GM21619 (cell line): Measurements from ENCODE around the gene MUC5B.

Experiments used
- ATAC-seq: cut with Tn5 transposase; IDR thresholded peaks from one replicate; pipeline ENCODE4 v1.9.1; 2021; ENCODE audit not compliant: unreplicated experiment

The MUC5B gene

DNA sequence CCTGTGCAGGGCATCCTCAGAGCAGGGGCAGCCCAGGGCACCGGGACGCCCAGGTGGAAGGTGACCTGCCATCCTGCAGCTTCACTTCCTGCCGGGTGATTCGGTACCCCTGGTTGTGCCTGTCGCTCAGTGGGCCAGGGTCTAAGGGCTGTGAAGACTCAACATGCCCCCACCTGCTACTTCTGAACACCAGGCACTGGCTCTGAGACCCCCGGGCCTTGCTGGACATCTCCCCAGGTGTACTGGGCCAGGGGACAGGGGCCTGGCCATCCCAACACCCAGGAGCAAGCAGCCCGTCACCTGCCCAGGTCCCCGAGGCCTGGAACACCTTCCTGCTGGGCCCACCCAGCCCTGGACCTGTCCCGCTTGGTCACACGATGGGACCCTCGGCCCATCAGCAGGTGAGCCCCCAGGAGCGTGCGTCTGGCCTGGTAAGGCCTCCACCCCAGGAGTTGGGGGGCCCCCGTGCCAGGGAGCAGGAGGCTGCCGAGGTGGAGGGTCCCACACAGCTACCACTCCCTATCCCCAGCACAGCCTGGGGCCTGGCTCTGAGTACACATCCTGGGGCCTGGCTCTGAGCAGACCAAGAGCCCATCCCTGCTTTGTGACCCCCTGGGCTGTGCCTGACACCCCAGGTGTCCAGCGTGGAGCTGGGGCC, 3.9 kb upstream of the MUC5B start:
- ATAC-seq, result no peak

DNA sequence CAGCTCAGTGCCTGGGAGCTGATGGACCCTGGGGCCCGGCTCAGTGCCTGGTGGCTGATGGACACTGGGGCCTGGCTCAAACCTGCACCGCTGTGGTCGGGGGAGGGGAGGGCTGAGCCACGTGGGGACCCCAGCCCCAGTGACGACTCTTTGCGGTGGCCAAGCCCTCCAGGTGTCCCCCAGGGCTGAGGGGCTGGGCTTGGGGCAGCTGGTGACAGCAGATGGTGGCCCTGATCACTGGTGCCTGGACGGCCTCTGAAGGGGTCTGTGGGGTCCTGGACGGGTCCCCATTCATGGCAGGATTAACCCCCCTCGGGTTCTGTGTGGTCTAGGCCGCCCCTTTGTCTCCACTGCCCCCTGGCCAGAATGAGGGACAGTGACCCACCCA, 3.4 kb upstream of the MUC5B start:
- no peak for ATAC-seq

DNA sequence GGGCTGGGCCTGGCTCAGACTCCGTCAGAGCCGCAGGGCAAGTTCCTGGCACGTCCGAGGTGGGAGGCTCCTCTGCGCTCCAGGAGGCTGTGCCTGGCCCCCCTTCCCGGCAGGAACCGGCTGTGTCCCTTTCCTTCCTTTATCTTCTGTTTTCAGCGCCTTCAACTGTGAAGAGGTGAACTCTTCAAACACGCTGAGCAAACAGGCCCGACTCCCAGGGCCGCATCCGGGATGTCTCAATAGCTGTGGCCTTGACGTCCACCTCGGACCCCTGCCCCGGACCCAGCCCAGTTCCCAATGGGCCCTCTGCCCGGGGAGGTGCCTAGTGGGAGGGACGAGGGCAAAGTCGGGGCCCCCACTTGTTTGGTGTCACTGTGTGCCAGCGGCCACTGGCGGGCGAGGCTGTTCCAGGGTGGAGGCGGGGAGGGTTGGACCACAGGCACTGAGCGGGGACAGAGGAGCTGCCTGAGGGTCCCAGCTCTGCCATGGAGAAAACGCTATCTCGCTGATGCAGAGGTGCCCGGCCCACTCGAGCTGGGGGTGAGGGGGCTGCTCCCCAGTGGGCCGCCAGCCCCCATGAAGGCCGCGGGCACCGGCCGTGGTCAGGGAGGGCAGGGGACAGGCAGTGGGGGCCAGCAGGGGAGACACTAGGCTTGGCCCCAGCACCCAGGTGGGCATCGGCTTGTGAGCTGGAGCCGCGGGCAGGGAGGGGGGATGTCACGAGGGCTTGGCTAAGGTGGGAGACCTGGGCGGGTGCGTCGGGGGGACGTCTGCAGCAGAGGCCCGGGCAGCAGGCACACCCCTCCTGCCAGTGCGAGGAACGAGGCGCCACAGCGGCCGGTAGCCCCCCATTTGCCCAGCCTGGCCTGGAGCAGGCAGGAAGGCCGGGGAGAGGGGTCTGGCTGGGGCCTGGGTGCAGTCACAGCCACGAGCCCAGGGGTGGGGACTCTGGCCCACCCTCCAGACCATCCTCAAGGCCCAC, 2.7 kb upstream of the MUC5B start:
- ATAC-seq, result no peak

DNA sequence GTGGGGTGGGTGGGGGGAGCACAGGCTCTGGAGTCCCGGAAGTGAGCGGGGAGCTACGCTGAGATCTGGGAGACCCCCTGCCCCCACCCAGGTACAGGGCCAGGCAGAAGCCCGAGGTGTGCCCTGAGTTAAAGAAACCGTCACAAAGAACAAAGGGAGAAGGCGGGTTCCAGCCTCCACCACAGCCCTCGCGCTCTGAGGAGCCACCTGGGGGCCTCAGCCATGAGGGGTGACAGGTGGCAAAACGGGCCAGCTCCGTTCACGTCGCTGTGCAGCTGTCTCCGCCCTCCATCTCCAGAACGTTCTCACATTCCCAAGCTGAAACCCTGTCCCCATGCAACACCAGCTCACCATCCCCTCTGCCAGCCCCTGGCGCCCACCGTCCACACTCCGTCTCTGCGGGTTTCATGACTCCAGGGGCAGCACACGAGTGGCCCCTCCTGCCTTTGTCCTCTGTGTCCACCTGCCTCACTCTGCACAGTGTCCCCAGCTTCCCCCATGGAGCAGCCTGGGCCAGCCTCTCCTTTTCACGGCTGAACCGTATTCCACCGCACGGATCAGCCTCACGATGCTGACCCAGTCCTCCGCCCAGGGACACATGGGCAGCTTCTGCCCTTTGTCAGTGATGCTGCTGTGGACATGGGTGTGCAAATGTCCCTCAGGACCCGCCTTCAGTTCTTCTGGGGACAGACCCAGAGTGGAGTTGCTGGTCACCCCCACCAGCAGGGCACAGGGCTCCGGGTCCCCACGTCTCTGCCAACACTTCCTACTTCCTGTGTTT, 1.7 kb upstream of the MUC5B start:
- ATAC-seq, result no peak

DNA sequence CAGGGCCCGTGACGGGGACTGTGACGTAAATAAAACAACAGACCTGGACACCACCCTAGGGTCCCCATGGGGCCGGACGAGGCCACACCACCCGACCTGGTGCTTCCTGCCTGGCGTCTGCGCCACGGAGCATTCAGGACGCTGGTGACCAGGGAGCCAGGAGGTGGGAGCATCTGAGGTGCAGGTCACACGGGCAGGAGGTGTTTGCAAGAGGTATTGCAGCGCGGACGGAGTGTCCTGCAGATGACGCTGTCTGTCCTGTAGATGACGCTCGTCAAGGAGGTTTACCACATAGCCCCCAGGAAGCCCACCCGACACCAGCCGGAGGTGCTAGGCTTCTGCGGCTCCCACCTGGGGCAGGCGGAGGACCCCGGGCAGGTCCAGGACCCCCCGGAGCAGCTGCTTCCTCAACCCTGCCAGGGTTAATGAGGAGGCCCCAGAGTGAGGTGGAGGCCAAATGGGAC, 986 bp upstream of the MUC5B start:
- ATAC-seq, result no peak

DNA sequence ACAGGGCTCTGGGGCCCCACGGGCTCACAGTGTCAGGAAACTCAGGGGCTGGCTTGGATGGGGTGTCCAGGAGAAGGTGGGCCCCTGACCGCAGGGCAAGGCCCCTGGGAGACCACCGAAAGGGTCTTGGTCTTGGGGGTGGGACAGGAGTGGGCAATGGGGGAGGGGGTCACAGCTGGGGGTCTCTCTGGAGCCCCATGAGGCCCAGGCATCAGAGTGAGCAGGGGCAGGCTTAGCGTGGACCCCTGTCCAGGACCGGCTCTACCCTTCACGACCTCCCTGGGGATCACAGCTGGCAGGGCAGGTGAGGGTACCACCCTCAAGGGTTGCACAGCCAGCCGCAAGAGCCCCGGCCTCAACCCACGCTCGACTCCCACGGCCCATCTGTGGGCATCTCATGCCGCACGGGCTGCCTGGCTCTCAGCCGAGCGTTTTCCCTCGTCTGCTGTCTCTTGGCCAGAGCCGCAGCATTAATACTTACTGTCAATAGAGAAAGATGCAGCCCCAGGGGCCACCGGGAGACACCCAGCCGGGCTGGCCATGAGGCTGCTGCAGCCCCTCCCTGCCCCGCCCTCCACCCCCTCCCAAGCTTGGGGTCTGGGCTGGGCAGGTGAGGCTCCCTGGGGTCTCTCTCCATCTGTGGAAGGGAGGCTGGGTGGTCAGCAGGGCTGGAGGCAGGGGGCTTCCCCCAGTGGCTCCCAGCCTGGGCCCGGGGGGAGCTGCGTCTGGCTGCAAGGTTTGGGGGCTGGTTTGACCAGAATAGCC, 662 bp downstream of the MUC5B start:
- ATAC-seq, result no peak

DNA sequence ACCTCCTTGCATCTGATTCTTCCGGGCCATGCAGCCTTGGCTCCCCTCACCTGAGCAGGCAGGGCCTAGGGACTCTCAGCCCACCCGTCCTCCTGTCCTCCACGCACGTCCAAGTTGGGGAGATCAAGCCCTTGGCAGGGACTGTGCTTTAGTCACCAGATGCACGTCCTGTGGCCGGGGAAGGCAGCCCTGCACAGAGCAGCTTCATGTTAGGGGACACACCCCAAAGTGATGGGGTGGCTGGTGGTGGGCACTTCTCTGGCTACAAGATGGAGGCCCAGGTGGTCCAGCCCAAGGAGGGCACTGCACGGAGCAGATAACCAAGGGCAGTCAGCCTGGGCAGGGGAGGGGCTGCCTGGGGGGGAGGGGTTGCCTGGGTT, 1.2 kb downstream of the MUC5B start:
- no peak for ATAC-seq

DNA sequence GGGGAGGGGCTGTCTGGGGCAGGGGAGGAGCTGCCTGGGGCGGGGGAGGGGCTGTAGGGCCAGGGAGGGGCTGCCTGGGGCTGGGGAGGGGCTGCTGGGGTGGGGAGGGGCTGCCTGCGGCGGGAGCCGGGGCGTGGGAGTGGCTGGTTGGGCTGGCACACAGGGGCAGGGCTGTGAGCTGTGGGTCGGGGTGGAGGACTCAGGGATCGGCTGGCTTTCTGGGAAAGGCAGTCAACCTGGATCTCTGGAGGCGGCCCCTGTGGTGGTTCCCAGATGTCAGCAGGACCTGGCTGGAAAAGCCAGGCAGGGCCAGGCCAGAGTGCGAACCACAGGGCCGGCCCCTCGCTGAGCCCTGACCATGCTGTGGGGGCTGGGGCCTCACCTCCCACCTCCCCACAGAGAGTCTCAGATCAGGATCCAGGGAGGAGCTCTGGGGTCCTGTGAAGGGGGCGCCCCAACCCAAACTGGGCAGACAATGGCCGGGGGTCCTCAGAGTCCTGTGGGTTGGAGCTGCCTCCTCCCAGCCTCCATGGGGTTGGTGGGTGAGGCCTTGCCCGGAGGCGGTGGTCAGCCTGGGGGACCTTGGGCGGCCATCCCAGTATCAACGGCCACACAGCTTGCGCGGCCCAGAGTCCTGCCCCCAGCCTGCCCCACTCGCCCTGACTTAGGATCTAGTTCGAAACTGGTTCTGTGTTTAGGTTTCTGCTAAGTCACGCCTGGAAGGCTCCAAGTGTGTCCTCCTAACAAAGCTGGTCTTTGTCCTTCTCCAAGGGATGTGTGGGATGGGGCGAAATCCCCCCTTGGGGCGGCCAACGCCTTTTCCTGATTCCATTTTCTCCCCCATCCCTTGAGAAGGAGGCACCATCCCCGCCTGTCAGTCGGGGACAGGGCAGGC, 1.9 kb downstream of the MUC5B start:
- ATAC-seq, result no peak

DNA sequence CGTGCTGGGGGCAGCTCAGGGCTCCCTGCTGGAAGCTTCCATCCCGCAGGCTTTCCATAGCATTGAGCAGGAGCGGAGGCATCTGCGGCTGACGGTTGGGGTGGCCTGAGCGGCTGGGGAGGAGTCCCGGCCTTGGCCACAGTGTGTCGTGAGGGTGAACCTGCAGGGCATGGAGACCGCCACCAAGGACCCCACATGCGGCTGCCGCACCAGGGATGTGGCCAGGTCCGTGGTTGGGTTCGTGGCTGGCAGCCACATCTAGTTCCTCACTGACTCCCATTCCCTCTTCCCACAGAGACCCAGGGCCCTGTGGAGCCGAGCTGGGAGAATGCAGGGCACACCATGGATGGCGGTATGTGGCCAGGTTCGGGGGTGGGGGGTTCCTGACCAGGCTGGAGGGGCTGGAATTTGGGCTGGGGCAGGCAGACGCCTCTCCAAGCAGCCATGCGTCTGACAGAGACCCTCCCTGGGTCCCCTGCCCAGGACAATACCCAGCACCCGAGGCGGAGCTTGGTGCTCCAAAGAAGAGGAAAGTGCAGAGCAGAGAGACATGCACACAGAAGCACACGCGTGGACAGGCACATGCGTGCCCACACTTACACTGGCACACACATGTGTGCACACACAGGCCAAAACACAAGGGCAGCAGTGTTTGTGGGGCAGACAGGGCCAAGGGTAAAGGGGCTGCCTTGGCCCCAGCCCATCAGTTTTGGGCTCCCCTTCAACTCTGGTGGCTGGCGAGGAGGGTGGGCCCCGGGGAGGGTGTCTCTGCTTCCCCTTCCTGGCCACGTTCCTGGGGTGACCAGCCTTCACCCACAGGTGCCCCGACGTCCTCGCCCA, 2.7 kb downstream of the MUC5B start:
- no peak for ATAC-seq

DNA sequence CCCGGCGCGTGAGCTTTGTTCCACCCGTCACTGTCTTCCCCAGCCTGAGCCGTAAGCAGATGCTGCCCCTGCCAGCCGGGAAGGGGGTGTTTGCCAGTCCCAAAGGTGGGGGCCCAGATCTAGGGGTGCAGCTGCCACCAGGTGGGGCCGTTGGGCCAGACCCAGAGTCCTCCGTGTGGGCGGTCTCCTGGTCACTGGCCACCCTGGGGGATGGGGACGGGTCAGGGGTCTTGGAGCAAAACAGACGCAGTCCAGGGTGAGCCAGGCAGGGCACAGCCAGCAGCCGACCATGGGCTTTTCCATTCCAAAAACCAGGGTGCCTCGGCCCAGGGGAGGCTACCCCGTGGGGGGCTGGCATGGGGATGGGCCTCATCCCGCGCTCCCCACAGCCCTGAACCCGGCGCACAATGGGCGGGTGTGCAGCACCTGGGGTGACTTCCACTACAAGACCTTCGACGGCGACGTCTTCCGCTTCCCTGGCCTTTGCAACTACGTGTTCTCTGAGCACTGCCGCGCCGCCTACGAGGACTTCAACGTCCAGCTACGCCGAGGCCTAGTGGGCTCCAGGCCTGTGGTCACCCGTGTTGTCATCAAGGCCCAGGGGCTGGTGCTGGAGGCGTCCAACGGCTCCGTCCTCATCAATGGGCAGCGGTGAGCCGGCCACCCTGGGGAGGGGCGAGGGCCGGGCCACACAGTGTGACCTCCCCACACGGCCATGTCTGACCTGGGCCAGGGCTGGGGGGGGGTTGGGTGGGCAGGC, 3.5 kb downstream of the MUC5B start:
- no peak for ATAC-seq

DNA sequence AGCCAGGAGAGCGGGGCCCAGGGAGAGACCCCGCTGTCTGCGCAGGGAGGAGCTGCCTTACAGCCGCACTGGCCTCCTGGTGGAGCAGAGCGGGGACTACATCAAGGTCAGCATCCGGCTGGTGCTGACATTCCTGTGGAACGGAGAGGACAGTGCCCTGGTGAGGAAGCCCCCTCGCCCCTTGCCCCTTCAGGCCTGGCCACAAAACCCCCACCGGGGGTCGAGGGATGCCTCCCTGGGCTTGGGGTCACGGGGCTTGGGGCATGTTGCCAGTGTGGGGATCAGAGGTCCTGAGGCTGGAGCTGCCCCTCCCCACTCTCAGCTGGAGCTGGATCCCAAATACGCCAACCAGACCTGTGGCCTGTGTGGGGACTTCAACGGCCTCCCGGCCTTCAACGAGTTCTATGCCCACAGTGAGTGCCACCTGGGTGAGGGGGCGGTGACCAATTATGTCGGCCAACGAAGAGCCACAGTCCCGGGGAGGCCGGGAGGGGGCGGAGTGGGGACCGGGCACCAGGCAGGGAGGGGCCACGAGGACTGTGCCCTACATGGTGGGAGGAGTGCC, 4.2 kb downstream of the MUC5B start:
- no peak for ATAC-seq

DNA sequence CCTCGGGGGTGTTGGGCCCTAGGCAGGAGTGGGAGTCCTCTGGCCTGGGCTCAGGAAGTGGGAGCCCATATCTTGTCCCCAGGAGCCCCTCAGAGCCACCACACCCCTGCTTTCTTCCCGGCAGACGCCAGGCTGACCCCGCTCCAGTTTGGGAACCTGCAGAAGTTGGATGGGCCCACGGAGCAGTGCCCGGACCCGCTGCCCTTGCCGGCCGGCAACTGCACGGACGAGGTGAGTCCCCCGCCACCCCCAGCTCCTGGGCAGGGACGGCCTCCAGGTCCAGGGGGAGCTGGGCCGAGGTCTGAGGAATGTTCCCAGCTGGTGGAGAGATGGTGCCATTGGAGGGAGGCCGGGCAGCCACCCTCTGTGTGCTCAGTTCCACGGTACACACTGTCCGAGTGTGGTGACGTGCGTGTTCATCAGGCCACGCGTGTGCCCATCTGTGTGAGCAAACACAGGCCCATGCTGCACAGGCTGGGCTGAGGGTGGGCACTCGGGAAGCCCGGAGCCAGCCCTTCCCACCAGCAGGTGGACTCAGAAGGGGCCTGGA, 4.8 kb downstream of the MUC5B start:
- ATAC-seq, result no peak

DNA sequence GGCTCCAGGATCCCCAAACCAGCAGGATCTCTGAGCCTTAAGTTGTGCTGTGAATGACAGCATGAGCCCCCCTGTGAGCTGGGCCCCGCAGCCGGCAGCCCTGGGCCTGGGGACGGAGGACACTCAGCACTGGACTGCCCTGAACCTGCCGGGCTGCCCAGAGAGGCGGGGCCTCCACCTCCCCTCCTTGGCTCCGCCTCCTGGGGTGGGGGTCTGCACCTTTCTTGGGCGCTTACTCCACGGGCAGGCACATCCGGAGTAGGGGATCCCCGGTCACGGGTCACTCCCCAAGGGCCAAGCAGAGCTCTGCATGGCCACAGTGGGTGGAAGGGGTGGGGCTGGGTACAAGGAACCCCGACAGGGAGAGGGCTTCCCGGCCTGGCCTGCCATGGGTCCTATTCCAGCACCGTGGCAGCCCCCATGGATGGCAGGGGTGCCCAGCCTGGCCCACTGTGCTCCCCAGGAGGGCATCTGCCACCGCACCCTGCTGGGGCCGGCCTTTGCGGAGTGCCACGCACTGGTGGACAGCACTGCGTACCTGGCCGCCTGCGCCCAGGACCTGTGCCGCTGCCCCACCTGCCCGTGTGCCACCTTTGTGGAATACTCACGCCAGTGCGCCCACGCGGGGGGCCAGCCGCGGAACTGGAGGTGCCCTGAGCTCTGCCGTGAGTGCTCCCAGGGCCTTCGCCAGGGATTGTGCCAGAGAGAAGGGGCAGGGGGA, 5.4 kb downstream of the MUC5B start:
- ATAC-seq, result no peak

DNA sequence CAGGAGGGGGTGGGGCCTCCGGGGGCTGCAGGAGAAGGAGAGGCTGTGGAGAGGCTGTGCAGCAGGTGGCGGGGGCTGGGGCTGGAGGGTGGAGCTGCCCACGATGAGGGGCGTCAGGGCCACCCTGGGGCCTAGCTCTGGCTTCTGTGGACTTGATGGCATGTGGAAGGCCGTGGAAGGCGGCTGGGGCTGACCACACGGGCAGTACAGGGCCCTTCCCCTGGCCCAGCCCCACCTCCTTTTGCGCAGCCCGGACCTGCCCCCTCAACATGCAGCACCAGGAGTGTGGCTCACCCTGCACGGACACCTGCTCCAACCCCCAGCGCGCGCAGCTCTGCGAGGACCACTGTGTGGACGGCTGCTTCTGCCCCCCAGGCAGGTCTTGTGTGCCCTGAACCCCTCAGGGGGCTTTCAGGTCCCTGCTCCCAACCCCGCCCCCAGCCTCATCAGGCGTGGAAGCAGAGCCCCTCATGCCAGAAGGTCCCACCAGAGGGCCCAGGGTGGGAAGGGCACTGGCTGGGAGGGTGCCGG, 6.1 kb downstream of the MUC5B start:
- ATAC-seq, result no peak

DNA sequence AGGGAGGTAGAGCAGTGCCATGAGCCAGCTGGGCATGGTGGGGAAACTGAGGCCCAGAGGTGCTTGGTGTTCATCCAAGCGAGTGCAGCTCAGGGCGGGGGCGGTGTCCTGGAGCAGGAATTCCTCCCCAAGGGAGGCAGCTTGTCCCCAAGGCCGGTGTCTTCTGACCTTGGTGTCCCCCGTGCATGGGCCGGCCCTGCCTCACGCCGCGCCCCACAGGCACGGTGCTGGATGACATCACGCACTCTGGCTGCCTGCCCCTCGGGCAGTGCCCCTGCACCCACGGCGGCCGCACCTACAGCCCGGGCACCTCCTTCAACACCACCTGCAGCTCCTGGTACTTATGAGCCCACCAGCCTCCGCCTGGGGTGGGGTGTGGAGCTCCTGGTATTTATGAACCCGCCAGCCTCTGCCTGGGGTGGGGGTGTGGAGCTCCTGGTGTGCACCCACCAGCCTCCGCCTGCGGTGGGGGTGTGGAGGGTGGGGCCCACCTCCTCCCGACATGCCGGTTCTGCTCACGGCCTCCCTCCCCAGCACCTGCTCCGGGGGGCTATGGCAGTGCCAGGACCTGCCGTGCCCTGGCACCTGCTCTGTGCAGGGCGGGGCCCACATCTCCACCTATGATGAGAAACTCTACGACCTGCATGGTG, 6.7 kb downstream of the MUC5B start:
- ATAC-seq, result no peak

DNA sequence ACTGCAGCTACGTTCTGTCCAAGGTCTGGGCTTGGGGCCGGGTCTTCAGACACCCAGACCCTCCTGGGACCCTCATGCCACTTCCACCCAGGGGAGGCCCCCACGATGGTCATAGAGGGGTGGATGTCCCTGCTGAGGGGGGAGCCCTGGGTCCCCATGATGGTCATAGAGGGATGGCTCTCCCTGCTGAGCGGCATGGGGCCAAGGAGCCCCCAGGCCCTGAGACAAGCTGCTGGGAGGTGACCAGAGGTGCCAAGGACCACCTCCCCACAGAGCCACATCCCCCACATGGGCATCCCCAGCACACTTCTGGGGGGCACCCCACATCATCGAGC, 7.2 kb downstream of the MUC5B start:
- ATAC-seq, result no peak
